Suppressor macrophage treated with lipopolysaccharide for 1 hour (primary cell): Measurements from ENCODE around the gene SIPA1L3.
"Not testable (repeated sequence)": the region's sequence is repeated elsewhere in the genome, so short reads cannot be mapped to it uniquely, and the experiment has no call there.

Experiments
- DNase-seq, 3 donors: peaks; one replicate each; pipeline ENCODE4 v3.0.0-alpha.2; 2020 to 2022

The SIPA1L3 gene

GRCh38 chr19:38024992-38025908 lies 118.2 kb downstream of the SIPA1L3 start:
- no peak for DNase-seq

GRCh38 chr19:38025909-38026307 lies 118.9 kb downstream of the SIPA1L3 start:
- DNase-seq: no peak

GRCh38 chr19:38028913-38029510 lies 122.0 kb downstream of the SIPA1L3 start:
- DNase-seq: no peak

- DNase-seq: not testable (repeated sequence)
These were observed 123.0 kb downstream of the SIPA1L3 start for GRCh38 chr19:38030001-38030400.

- DNase-seq: no peak
These were observed 123.8 kb downstream of the SIPA1L3 start for GRCh38 chr19:38030686-38031422.

GRCh38 chr19:38031423-38031770 lies 124.4 kb downstream of the SIPA1L3 start:
- DNase-seq: no peak

- no peak for DNase-seq
These were observed 125.1 kb downstream of the SIPA1L3 start for GRCh38 chr19:38032151-38032550.

- peak in 2 of 3 donors; percentile 40 to 67 for DNase-seq
These were observed 125.9 kb downstream of the SIPA1L3 start for GRCh38 chr19:38032951-38033350.

- peak; percentile 53 to 58 (median 56) for DNase-seq
These were observed 126.9 kb downstream of the SIPA1L3 start for GRCh38 chr19:38033658-38034491.

- DNase-seq: peak; percentile 73 to 78 (median 75)
These were observed 127.5 kb downstream of the SIPA1L3 start for GRCh38 chr19:38034492-38034860.

- DNase-seq: no peak
These were observed 128.8 kb downstream of the SIPA1L3 start for GRCh38 chr19:38035515-38036495.

- peak in 1 of 3 donors; percentile 25 for DNase-seq
These were observed 130.0 kb downstream of the SIPA1L3 start for GRCh38 chr19:38036707-38037611.

- DNase-seq: peak in 1 of 3 donors; percentile 25
These were observed 133.0 kb downstream of the SIPA1L3 start for GRCh38 chr19:38039966-38040365.

GRCh38 chr19:38042132-38042531 lies 135.1 kb downstream of the SIPA1L3 start:
- DNase-seq: no peak

- DNase-seq: no peak
These were observed 136.7 kb downstream of the SIPA1L3 start for GRCh38 chr19:38043649-38044144.

GRCh38 chr19:38044267-38045111 lies 137.5 kb downstream of the SIPA1L3 start:
- peak in 1 of 3 donors; percentile 24 for DNase-seq

GRCh38 chr19:38045554-38046253 lies 138.7 kb downstream of the SIPA1L3 start:
- no peak for DNase-seq
